AML-193 (cell line): ENCODE measurements around the gene STIM1.

Experiments used
- DNase-seq, 2 experiments: peaks; one replicate each; lab custom pipeline; 2025; lab: John Stamatoyannopoulos, UW

Gene STIM1

GRCh38 chr11:3916962-3917361 is 61.5 kb downstream of the STIM1 start:
- no peak for DNase-seq

GRCh38 chr11:3920148-3920852 is 64.8 kb downstream of the STIM1 start:
- DNase-seq = peak; percentile 55 to 70

- DNase-seq = no peak
These were observed 66.6 kb downstream of the STIM1 start for GRCh38 chr11:3922056-3922455.

GRCh38 chr11:3925513-3925912 is 70.0 kb downstream of the STIM1 start:
- no peak for DNase-seq

GRCh38 chr11:3926458-3927095 is 71.1 kb downstream of the STIM1 start:
- no peak for DNase-seq

- DNase-seq = no peak
These were observed 71.8 kb downstream of the STIM1 start for GRCh38 chr11:3927129-3927796.

- no peak for DNase-seq
These were observed 73.8 kb downstream of the STIM1 start for GRCh38 chr11:3929232-3929631.

- no peak for DNase-seq
These were observed 74.2 kb downstream of the STIM1 start for GRCh38 chr11:3929649-3930048.

- no peak for DNase-seq
These were observed 77.2 kb downstream of the STIM1 start for GRCh38 chr11:3932698-3933097.

GRCh38 chr11:3933165-3933628 is 77.7 kb downstream of the STIM1 start:
- DNase-seq = peak; percentile 37 to 44

GRCh38 chr11:3934658-3935057 is 79.2 kb downstream of the STIM1 start:
- DNase-seq = no peak

- no peak for DNase-seq
These were observed 81.1 kb downstream of the STIM1 start for GRCh38 chr11:3936517-3936916.

GRCh38 chr11:3939211-3939610 is 83.7 kb downstream of the STIM1 start:
- no peak for DNase-seq

GRCh38 chr11:3939651-3940190 is 84.3 kb downstream of the STIM1 start:
- DNase-seq = no peak

- DNase-seq = no peak
These were observed 86.9 kb downstream of the STIM1 start for GRCh38 chr11:3942160-3942955.

GRCh38 chr11:3942956-3943497 is 87.6 kb downstream of the STIM1 start:
- DNase-seq = no peak

GRCh38 chr11:3944198-3944597 is 88.7 kb downstream of the STIM1 start:
- DNase-seq = no peak

GRCh38 chr11:3946455-3947017 is 91.1 kb downstream of the STIM1 start:
- DNase-seq = peak in 1 of 2 experiments; percentile 30

- DNase-seq = peak; percentile 39 to 45
These were observed 91.6 kb downstream of the STIM1 start for GRCh38 chr11:3947061-3947460.

GRCh38 chr11:3949125-3949524 is 93.7 kb downstream of the STIM1 start:
- no peak for DNase-seq

GRCh38 chr11:3950996-3951660 is 95.7 kb downstream of the STIM1 start:
- no peak for DNase-seq
